Sigmoid colon (tissue), 4 donors: Measurements from ENCODE around the gene RNF17.

Experiments used
- CTCF ChIP-seq, 4 experiments: fragments of 450-650 bp in 3 of 4; fragments of 200-600 bp in 1 of 4; IDR thresholded peaks; one replicate each; pipeline ENCODE4 v1.5.1; 2016 to 2019; ENCODE audit warnings: antibody characterized with exemption in 4 of 4, mild to moderate bottlenecking in 3 of 4, moderate library complexity in 2 of 4
- EP300 ChIP-seq, 4 donors: sonication (generic); formaldehyde crosslinking; IDR thresholded peaks; one replicate each; pipeline ENCODE4 v1.6.1; 2017; ENCODE audit warnings: antibody characterized with exemption in 4 of 4
- POLR2A ChIP-seq, 2 donors: fragments of 450-650 bp; IDR thresholded peaks; one replicate each; pipeline ENCODE4 v1.6.1; 2016; ENCODE audit warnings: antibody characterized with exemption in 2 of 2, mild to moderate bottlenecking in 2 of 2, moderate library complexity in 2 of 2
- POLR2AphosphoS5 ChIP-seq, 4 donors: sonication (generic); formaldehyde crosslinking; IDR thresholded peaks; one replicate each; pipeline ENCODE4 v1.6.1; 2017; ENCODE audit warnings: antibody characterized with exemption in 4 of 4

- TF ChIP-seq POLR2AphosphoS5 (IDR thresholded peaks at IDR 0.05) (no peak), CTCF (IDR thresholded peaks at IDR 0.05) (no peak), POLR2A (IDR thresholded peaks at IDR 0.05) (no peak), EP300 (IDR thresholded peaks at IDR 0.05) (no peak)
Measured at GRCh38 chr13:24740014-24740890, 23.7 kb upstream of the RNF17 start.
